Stimulated activated naive CD8-positive, alpha-beta T cell treated with anti-CD3 and anti-CD28 coated beads, Interleukin-15, Interleukin-2, amounts not matched to agents 100 ng/mL and 50 ng/mL, for 24 hours (primary cell): Measurements from ENCODE around the gene ACYP2.
"Not testable (repeated sequence)": the region's sequence is repeated elsewhere in the genome, so short reads cannot be mapped to it uniquely, and the experiment has no call there.

Source experiments
- H3K27ac Mint-ChIP-seq: one replicate; pipeline ENCODE4 v1.8.0; 2021; ENCODE audit warnings: mild to moderate bottlenecking, mixed read lengths
- H3K27me3 Mint-ChIP-seq: one replicate; pipeline ENCODE4 v1.8.0; 2021; ENCODE audit warnings: mixed read lengths
- H3K36me3 Mint-ChIP-seq: one replicate; pipeline ENCODE4 v1.8.0; 2021; ENCODE audit warnings: low read depth, mixed read lengths
- H3K4me1 Mint-ChIP-seq: one replicate; pipeline ENCODE4 v1.8.0; 2021; ENCODE audit warnings: low read depth, mixed read lengths
- H3K4me3 Mint-ChIP-seq: one replicate; pipeline ENCODE4 v1.8.0; 2021; ENCODE audit warnings: mild to moderate bottlenecking, mixed read lengths
- H3K9me3 Mint-ChIP-seq: one replicate; pipeline ENCODE4 v1.8.0; 2021; ENCODE audit warnings: mixed read lengths

The ACYP2 gene

DNA sequence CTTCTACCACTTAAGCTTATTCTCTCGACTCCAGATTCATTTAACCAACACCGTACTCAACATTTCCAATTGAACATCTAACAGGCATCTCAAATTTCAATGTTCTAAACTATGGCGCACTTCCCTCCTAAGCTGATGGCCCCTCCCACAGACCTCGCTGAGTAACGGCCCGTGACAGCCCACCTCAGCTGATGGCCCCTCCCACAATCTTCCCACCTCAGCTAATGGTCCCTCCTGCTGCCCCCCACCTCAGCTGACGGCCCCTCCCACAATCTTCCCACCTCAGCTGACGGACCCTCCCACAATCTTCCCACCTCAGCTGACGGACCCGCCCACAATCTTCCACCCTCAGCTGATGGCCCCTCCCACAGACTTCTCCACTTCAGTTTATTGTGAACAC lies 197.7 kb downstream of the ACYP2 start:
- Mint-ChIP-seq H3K27ac (no peak overlapping the region), H3K4me3 (no peak overlapping the region), H3K9me3 (no peaks in the 10 kb centered on the region), H3K27me3 (no peaks in the 10 kb centered on the region), H3K36me3 (no peaks in the 10 kb centered on the region), H3K4me1 (no peaks in the 10 kb centered on the region)

- no peak overlapping the region for H3K4me3 Mint-ChIP-seq
- no peak overlapping the region for H3K27ac Mint-ChIP-seq
- H3K9me3 Mint-ChIP-seq: no peaks in the 10 kb centered on the region
- H3K36me3 Mint-ChIP-seq: no peaks in the 10 kb centered on the region
- H3K27me3 Mint-ChIP-seq: peaks cover 5% of the 10 kb centered on the region
- H3K4me1 Mint-ChIP-seq: no peaks in the 10 kb centered on the region
Observed at GRCh38 chr2:54317973-54318372, 202.6 kb downstream of the ACYP2 start.

DNA sequence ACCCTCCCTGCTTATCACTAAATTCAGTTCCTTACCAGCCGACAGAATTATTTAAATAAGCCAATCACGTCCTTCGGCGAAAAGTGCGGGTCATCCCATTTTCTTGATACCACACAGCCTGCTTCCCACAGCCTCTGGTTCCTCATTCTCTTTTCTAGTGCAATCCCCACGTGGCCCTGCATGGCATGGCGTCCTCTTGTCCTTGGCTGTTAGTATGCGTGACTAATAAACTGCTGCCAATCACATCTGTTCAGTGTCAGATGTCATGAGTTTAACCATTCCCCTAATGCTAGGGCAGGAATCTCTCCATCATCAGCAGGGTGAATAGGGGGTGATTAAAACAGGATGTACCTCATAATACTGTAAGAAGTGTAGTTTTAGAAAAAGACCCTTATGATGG lies 203.4 kb downstream of the ACYP2 start:
- no peak overlapping the region for H3K27ac Mint-ChIP-seq
- H3K9me3 Mint-ChIP-seq: no peaks in the 10 kb centered on the region
- H3K27me3 Mint-ChIP-seq: peaks cover 5% of the 10 kb centered on the region
- no peaks in the 10 kb centered on the region for H3K4me1 Mint-ChIP-seq
- H3K4me3 Mint-ChIP-seq: no peak overlapping the region
- no peaks in the 10 kb centered on the region for H3K36me3 Mint-ChIP-seq

GRCh38 chr2:54321047-54321446 lies 205.6 kb downstream of the ACYP2 start:
- no peak overlapping the region for H3K4me3 Mint-ChIP-seq
- no peaks in the 10 kb centered on the region for H3K9me3 Mint-ChIP-seq
- H3K36me3 Mint-ChIP-seq: no peaks in the 10 kb centered on the region
- no peaks in the 10 kb centered on the region for H3K4me1 Mint-ChIP-seq
- peaks cover 5% of the 10 kb centered on the region for H3K27me3 Mint-ChIP-seq
- no peak overlapping the region for H3K27ac Mint-ChIP-seq

DNA sequence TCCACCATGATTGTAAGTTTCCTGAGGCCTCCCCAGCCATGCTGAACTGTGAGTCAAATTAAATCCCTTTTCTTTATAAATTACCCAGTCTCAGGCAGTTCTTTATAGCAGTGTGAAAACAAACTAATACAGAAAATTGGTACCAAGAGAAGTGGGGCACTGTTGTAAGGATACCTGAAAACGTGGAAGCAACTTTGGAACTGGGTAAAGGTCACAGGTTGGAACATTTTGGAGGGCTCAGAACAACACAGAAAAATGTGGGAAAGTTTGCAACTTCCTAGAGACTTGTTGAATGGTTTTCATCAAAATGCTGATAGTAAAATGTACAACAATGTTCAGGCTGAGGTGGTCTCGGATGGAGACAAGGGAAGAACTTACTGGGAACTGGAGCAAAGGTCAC lies 209.1 kb downstream of the ACYP2 start:
- H3K9me3 Mint-ChIP-seq, H3K4me3 Mint-ChIP-seq, H3K36me3 Mint-ChIP-seq, H3K27ac Mint-ChIP-seq, H3K4me1 Mint-ChIP-seq: not testable (repeated sequence)
- peaks cover 14% of the 10 kb centered on the region for H3K27me3 Mint-ChIP-seq

- Mint-ChIP-seq H3K27ac (no peak overlapping the region), H3K4me3 (no peak overlapping the region), H3K9me3 (no peaks in the 10 kb centered on the region), H3K27me3 (peaks cover 14% of the 10 kb centered on the region), H3K36me3 (no peaks in the 10 kb centered on the region), H3K4me1 (no peaks in the 10 kb centered on the region)
Observed at GRCh38 chr2:54325148-54325547, 209.7 kb downstream of the ACYP2 start.

- Mint-ChIP-seq H3K36me3 (no peaks in the 10 kb centered on the region), H3K27ac (no peak overlapping the region), H3K9me3 (no peaks in the 10 kb centered on the region), H3K4me3 (peak overlapping the region; percentile 82), H3K27me3 (peaks cover 29% of the 10 kb centered on the region), H3K4me1 (peaks cover 12% of the 10 kb centered on the region)
Observed at GRCh38 chr2:54329482-54330161, 214.2 kb downstream of the ACYP2 start.

- H3K36me3 Mint-ChIP-seq: no peaks in the 10 kb centered on the region
- no peaks in the 10 kb centered on the region for H3K9me3 Mint-ChIP-seq
- peak overlapping the region; percentile 78 for H3K27ac Mint-ChIP-seq
- peaks cover 29% of the 10 kb centered on the region for H3K27me3 Mint-ChIP-seq
- peaks cover 12% of the 10 kb centered on the region for H3K4me1 Mint-ChIP-seq
- peak overlapping the region; percentile 82 for H3K4me3 Mint-ChIP-seq
Observed at GRCh38 chr2:54330162-54330925, 214.9 kb downstream of the ACYP2 start.

GRCh38 chr2:54330926-54331835 lies 215.8 kb downstream of the ACYP2 start:
- Mint-ChIP-seq H3K4me3 (peak overlapping the region; percentile 82), H3K9me3 (no peaks in the 10 kb centered on the region), H3K36me3 (no peaks in the 10 kb centered on the region), H3K4me1 (peaks cover 12% of the 10 kb centered on the region), H3K27me3 (peaks cover 29% of the 10 kb centered on the region), H3K27ac (peak overlapping the region; percentile 78)

DNA sequence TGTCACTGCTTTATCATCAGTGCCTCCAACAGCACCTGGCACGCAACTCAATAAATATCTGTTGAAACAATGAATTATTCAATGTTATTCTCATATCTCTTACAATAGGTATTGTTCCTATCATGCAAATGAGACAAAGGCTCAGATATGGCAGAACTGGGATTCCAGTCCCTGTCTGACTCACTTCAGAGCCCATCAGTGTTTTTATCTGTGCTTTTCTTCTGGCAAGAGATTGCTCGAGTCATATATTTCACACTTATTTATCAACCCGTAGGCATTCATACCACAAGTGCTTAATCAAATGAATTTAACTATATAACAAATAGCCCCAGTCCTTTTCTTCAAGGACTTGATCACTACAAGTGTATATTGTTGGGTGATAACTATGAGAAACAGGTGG lies 217.0 kb downstream of the ACYP2 start:
- H3K4me1 Mint-ChIP-seq: peaks cover 12% of the 10 kb centered on the region

GRCh38 chr2:54336136-54336976 lies 220.9 kb downstream of the ACYP2 start:
- peaks cover 19% of the 10 kb centered on the region for H3K27me3 Mint-ChIP-seq

More for the DNA sequence above, 217.0 kb downstream of the ACYP2 start:
- Mint-ChIP-seq H3K4me3 (no peak overlapping the region), H3K27me3 (peaks cover 29% of the 10 kb centered on the region), H3K9me3 (no peaks in the 10 kb centered on the region), H3K27ac (no peak overlapping the region), H3K36me3 (no peaks in the 10 kb centered on the region)

DNA sequence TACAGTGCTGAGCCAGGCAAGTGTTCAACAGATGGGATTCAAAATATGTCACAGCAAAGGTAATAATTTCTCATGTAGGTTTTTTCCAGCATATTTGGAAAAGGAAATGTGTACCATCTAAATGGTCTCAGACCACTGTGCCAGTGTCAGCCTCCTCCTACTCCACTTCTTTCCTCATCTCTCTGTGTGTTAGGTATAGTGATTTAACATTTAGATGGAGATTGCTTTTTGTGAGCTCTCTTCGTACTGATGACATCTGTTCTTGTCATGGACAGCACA lies 221.5 kb downstream of the ACYP2 start:
- no peaks in the 10 kb centered on the region for H3K36me3 Mint-ChIP-seq
- no peaks in the 10 kb centered on the region for H3K9me3 Mint-ChIP-seq
- no peaks in the 10 kb centered on the region for H3K4me1 Mint-ChIP-seq
- H3K27ac Mint-ChIP-seq: no peak overlapping the region
- H3K4me3 Mint-ChIP-seq: no peak overlapping the region
- H3K27me3 Mint-ChIP-seq: peaks cover 19% of the 10 kb centered on the region

More at GRCh38 chr2:54336136-54336976, 220.9 kb downstream of the ACYP2 start:
- no peak overlapping the region for H3K4me3 Mint-ChIP-seq
- no peaks in the 10 kb centered on the region for H3K36me3 Mint-ChIP-seq
- H3K9me3 Mint-ChIP-seq: no peaks in the 10 kb centered on the region
- H3K27ac Mint-ChIP-seq: no peak overlapping the region
- peaks cover 1% of the 10 kb centered on the region for H3K4me1 Mint-ChIP-seq

- no peaks in the 10 kb centered on the region for H3K4me1 Mint-ChIP-seq
Observed at GRCh38 chr2:54341656-54342055, 226.2 kb downstream of the ACYP2 start.

GRCh38 chr2:54342603-54343002 lies 227.2 kb downstream of the ACYP2 start:
- peaks cover 28% of the 10 kb centered on the region for H3K27me3 Mint-ChIP-seq
- H3K36me3 Mint-ChIP-seq: no peaks in the 10 kb centered on the region
- H3K4me1 Mint-ChIP-seq: no peaks in the 10 kb centered on the region
- no peaks in the 10 kb centered on the region for H3K9me3 Mint-ChIP-seq
- no peak overlapping the region for H3K4me3 Mint-ChIP-seq
- H3K27ac Mint-ChIP-seq: no peak overlapping the region

More at GRCh38 chr2:54341656-54342055, 226.2 kb downstream of the ACYP2 start:
- Mint-ChIP-seq H3K27ac (no peak overlapping the region), H3K36me3 (no peaks in the 10 kb centered on the region), H3K4me3 (no peak overlapping the region), H3K27me3 (peaks cover 27% of the 10 kb centered on the region), H3K9me3 (no peaks in the 10 kb centered on the region)
